Measurements from ENCODE around the gene INPP5J. TPM values are rescaled to one million over a fixed set of nuclear protein-coding genes. Genes with fewer than 3 reads are reported as not detected.
"Not testable (repeated sequence)": the region's sequence is repeated elsewhere in the genome, so short reads cannot be mapped to it uniquely, and the experiment has no call there.

The INPP5J gene
- total RNA-seq, 1 donor from 2014 or later = 0.35 TPM

- no peak for DNase-seq (ENCODE audit: extremely low read depth, low read depth, low spot score)
Measured at GRCh38 chr22:31143038-31143437, 20.3 kb downstream of the INPP5J start.

- no peak for DNase-seq (ENCODE audit: extremely low read depth, low read depth, low spot score)
Measured at GRCh38 chr22:31143537-31143936, 20.8 kb downstream of the INPP5J start.

- DNase-seq (ENCODE audit: extremely low read depth, low read depth, low spot score) = no peak
Measured at GRCh38 chr22:31144223-31144622, 21.5 kb downstream of the INPP5J start.

GRCh38 chr22:31148488-31148887, 25.7 kb downstream of the INPP5J start:
- DNase-seq (ENCODE audit: extremely low read depth, low read depth, low spot score) = no peak

- DNase-seq (ENCODE audit: extremely low read depth, low read depth, low spot score) = peak; percentile 54
Measured at GRCh38 chr22:31148953-31149627, 26.3 kb downstream of the INPP5J start.

- DNase-seq (ENCODE audit: extremely low read depth, low read depth, low spot score) = no peak
Measured at GRCh38 chr22:31150615-31151014, 27.8 kb downstream of the INPP5J start.

GRCh38 chr22:31151872-31152271, 29.1 kb downstream of the INPP5J start:
- no peak for DNase-seq (ENCODE audit: extremely low read depth, low read depth, low spot score)

- no peak for DNase-seq (ENCODE audit: extremely low read depth, low read depth, low spot score)
Measured at GRCh38 chr22:31153357-31153756, 30.6 kb downstream of the INPP5J start.

- no peak for DNase-seq (ENCODE audit: extremely low read depth, low read depth, low spot score)
Measured at GRCh38 chr22:31154975-31155374, 32.2 kb downstream of the INPP5J start.

GRCh38 chr22:31155422-31155821, 32.7 kb downstream of the INPP5J start:
- DNase-seq (ENCODE audit: extremely low read depth, low read depth, low spot score) = no peak

GRCh38 chr22:31160328-31160978, 37.7 kb downstream of the INPP5J start:
- DNase-seq (ENCODE audit: extremely low read depth, low read depth, low spot score) = no peak

- no peak for DNase-seq (ENCODE audit: extremely low read depth, low read depth, low spot score)
Measured at GRCh38 chr22:31161386-31161785, 38.6 kb downstream of the INPP5J start.

GRCh38 chr22:31162015-31162765, 39.4 kb downstream of the INPP5J start:
- DNase-seq (ENCODE audit: extremely low read depth, low read depth, low spot score) = no peak

- DNase-seq (ENCODE audit: extremely low read depth, low read depth, low spot score) = no peak
Measured at GRCh38 chr22:31170971-31171370, 48.2 kb downstream of the INPP5J start.

GRCh38 chr22:31171734-31172133, 49.0 kb downstream of the INPP5J start:
- DNase-seq (ENCODE audit: extremely low read depth, low read depth, low spot score) = not testable (repeated sequence)

- DNase-seq (ENCODE audit: extremely low read depth, low read depth, low spot score) = peak; percentile 41
Measured at GRCh38 chr22:31173386-31174145, 50.8 kb downstream of the INPP5J start.

- no peak for DNase-seq (ENCODE audit: extremely low read depth, low read depth, low spot score)
Measured at GRCh38 chr22:31176923-31177322, 54.2 kb downstream of the INPP5J start.

- DNase-seq (ENCODE audit: extremely low read depth, low read depth, low spot score) = no peak
Measured at GRCh38 chr22:31177420-31178162, 54.8 kb downstream of the INPP5J start.

GRCh38 chr22:31178859-31179258, 56.1 kb downstream of the INPP5J start:
- no peak for DNase-seq (ENCODE audit: extremely low read depth, low read depth, low spot score)

- DNase-seq (ENCODE audit: extremely low read depth, low read depth, low spot score) = no peak
Measured at GRCh38 chr22:31179345-31179744, 56.6 kb downstream of the INPP5J start.

Data from glomerular endothelial cell (primary cell).